DND-41 (cell line): ENCODE measurements around the gene KRTDAP.

Experiments
- ATAC-seq: fragments of 200-7000 bp; cut with Tn5 transposase; 3 replicates; pipeline ENCODE4 v1.9.1; 2021; ENCODE audit warnings: low read depth; ENCODE audit not compliant: insufficient read depth
- DNase-seq: peaks from one replicate; pipeline ENCODE4 v3.0.0-alpha.2; 2020
- H2AFZ ChIP-seq: 2 replicates; pipeline ENCODE4 v1.6.0; 2012; ENCODE audit warnings: low read depth, low read length
- H3K27ac ChIP-seq: 2 replicates; pipeline ENCODE4 v1.5.1; 2012; ENCODE audit warnings: low read length, inconsistent platforms
- H3K27me3 ChIP-seq: fragments of 200-600 bp; sonication (generic); 2 replicates; pipeline ENCODE4 v1.6.0; 2012; ENCODE audit warnings: low read length, mild to moderate bottlenecking, inconsistent platforms; ENCODE audit not compliant: insufficient read depth, poor library complexity
- H3K36me3 ChIP-seq: 2 replicates; pipeline ENCODE4 v1.5.1; 2012; ENCODE audit warnings: low read length, inconsistent platforms; ENCODE audit not compliant: insufficient read depth
- H3K4me1 ChIP-seq: 2 replicates; pipeline ENCODE4 v1.5.1; 2012; ENCODE audit warnings: mild to moderate bottlenecking, low read length; ENCODE audit not compliant: insufficient read depth
- H3K4me2 ChIP-seq: 2 replicates; pipeline ENCODE4 v1.6.0; 2012; ENCODE audit warnings: mild to moderate bottlenecking, moderate library complexity, low read length, inconsistent platforms; ENCODE audit not compliant: insufficient read depth
- H3K4me3 ChIP-seq, 2 experiments: fragments of 200-600 bp in 1 of 2; shearing (Covaris generic) in 1 of 2; 2 replicates each; pipeline ENCODE4 v1.5.1; 2012 to 2016; ENCODE audit warnings: inconsistent platforms in 2 of 2, low read length in 2 of 2, mild to moderate bottlenecking in 2 of 2, low read depth in 1 of 2, moderate library complexity in 1 of 2
- H3K79me2 ChIP-seq: 2 replicates; pipeline ENCODE4 v1.6.0; 2012; ENCODE audit warnings: low read length, inconsistent platforms; ENCODE audit not compliant: insufficient read depth
- H3K9ac ChIP-seq: 2 replicates; pipeline ENCODE4 v1.6.0; 2012; ENCODE audit warnings: low read depth, mild to moderate bottlenecking, inconsistent platforms, low read length, moderate library complexity
- H3K9me3 ChIP-seq: 2 replicates; pipeline ENCODE4 v1.5.1; 2012; ENCODE audit warnings: low read length, moderate library complexity, mild to moderate bottlenecking, inconsistent platforms; ENCODE audit not compliant: insufficient read depth, severe bottlenecking
- H4K20me1 ChIP-seq: 2 replicates; pipeline ENCODE4 v1.6.0; 2012; ENCODE audit warnings: low read length; ENCODE audit not compliant: insufficient read depth
- EZH2 ChIP-seq: IDR thresholded peaks from 3 replicates; pipeline ENCODE4 v1.6.1; 2012; ENCODE audit warnings: borderline replicate concordance, low read depth, mild to moderate bottlenecking, moderate library complexity, low read length, inconsistent platforms; ENCODE audit not compliant: severe bottlenecking
- TF ChIP-seq, protein P1 (sequence below): IDR thresholded peaks from 2 replicates; pipeline ENCODE4 v1.5.1; 2012; ENCODE audit warnings: borderline replicate concordance, low read length, moderate library complexity, mild to moderate bottlenecking; ENCODE audit not compliant: poor library complexity, severe bottlenecking; ENCODE audit errors: extremely low read depth

The KRTDAP gene

DNA sequence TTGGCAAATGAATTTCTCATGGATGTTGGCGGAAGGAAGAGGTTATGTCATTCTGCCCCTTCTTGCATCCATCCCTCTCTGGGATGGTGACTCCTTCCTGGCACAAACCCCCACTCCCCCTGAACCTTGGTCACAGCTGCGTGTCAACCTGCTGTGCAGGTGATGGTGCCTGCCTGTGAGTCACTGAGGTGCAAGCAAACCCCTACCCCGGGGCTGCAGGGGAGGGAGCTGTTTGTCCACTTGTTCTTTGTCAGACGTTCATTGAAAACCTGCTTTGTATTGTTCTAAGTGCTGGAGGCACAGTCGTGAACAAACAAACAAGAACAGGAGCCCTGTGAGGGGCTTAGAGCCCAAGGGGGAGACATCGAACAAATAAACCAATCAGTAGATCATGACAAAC is 41.0 kb upstream of the KRTDAP start:
- H3K4me3 ChIP-seq = no peak overlapping the region
- no peaks in the 10 kb centered on the region for H3K79me2 ChIP-seq
- TF ChIP-seq, protein P1, sequence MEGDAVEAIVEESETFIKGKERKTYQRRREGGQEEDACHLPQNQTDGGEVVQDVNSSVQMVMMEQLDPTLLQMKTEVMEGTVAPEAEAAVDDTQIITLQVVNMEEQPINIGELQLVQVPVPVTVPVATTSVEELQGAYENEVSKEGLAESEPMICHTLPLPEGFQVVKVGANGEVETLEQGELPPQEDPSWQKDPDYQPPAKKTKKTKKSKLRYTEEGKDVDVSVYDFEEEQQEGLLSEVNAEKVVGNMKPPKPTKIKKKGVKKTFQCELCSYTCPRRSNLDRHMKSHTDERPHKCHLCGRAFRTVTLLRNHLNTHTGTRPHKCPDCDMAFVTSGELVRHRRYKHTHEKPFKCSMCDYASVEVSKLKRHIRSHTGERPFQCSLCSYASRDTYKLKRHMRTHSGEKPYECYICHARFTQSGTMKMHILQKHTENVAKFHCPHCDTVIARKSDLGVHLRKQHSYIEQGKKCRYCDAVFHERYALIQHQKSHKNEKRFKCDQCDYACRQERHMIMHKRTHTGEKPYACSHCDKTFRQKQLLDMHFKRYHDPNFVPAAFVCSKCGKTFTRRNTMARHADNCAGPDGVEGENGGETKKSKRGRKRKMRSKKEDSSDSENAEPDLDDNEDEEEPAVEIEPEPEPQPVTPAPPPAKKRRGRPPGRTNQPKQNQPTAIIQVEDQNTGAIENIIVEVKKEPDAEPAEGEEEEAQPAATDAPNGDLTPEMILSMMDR = no peak
- TF ChIP-seq EZH2 = no peak
- DNase-seq (no peak), ATAC-seq (no peak)
- no peaks in the 10 kb centered on the region for H3K4me1 ChIP-seq
- no peaks in the 10 kb centered on the region for H4K20me1 ChIP-seq
- no peak overlapping the region for H3K9ac ChIP-seq
- H3K36me3 ChIP-seq = no peaks in the 10 kb centered on the region
- no peaks in the 10 kb centered on the region for H3K9me3 ChIP-seq
- H3K27ac ChIP-seq = no peak overlapping the region
- H3K4me2 ChIP-seq = no peak overlapping the region
- H3K27me3 ChIP-seq = no peaks in the 10 kb centered on the region
- H2AFZ ChIP-seq = no peak overlapping the region

DNA sequence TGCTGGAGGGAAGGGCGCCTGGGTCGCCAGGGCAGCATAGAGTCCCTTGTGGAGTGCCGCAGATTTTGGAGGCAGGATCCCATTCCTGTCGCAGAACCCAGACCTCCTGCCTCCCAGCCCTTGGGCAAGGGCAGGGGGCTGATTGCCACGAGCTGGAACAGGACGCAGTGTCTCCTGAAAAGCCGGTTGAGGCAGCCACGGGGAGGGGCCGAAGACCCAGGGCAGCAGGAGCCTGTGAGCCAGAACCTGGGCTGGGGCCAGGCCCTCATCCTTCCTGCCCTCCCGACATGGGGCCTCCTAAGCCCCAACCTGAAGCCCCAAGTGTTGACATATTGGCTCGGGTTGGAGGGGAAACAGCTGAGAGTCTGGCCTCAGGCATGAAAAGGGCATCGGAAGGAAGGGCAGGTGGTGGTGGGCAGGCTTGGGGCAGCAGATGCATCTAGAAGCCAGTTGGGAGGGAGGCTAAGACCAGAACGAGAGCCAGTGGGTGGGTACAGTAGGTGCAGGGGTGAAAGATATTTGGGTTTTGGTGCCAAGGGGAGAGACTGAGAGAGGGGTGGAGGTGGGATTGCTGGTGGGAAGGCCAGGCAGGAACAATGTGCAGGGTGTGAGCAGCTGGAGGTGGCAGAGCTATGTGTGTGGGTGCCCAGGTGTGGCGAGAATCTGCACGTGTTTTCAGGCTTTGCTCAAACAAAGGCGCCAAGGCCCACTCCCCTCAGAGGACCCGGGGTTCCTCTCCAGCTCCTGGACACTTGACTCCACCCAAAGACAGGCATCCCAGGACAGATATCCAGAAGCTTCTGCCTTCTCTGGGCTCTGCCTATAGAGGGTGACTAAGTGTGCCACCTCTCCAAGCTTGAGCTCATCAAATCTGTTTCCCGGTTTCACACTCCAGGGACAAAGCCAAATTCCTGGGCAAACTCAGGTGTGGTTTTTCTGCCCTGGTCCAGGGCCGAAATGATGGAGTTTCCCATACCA is 39.3 kb upstream of the KRTDAP start:
- Histone ChIP-seq H3K36me3 (no peaks in the 10 kb centered on the region), H3K4me2 (no peak overlapping the region), H3K27ac (no peak overlapping the region), H4K20me1 (no peaks in the 10 kb centered on the region), H3K27me3 (no peaks in the 10 kb centered on the region), H3K9me3 (no peaks in the 10 kb centered on the region), H3K79me2 (no peaks in the 10 kb centered on the region), H2AFZ (no peak overlapping the region), H3K4me3 (no peak overlapping the region), H3K9ac (no peak overlapping the region), H3K4me1 (no peaks in the 10 kb centered on the region)
- DNase-seq (no peak), ATAC-seq (no peak)
- no peak for TF ChIP-seq EZH2
- TF ChIP-seq, protein P1 = no peak

DNA sequence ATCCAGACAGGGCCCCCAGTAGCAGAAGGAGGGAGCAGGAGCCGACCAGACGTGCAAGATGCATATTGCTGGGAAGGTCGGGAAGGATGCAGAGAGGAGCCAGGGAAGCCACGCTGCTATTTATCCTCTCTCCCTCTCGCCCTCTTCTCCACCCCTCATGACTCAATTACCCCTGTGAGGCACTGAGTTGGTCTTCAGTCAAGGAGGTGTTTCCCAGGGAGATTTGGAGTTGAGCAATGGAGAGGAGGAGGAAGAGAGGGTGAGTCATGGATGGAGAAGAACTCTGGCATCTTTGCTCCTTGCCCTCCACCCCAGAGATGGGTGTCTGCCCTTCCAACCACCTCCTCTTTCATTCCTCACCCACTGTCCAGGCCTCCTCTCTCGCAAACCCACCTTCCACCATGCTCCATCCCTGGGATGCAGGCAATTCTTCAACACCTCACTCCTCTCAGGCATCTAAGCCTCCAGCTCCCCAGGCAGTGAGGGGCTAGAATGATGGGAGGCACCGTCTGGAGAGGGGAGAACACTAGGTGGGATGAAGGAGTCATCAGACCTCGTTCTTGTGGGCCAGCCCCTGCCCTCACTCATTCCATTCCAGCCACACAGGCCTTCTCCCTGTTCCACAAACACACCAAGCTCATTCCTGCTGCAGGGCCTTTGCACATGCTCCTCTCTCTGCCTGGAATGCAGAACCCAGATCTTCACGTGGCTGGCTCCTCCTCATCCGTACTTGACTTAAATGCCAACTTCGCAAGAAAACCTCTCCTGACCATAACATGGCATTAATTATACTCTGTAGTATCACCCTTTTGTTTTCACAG is 38.2 kb upstream of the KRTDAP start, which contains the start of gene SBSN:
SBSN (minus strand) TSS at position 94 of the 821 bp plus-strand sequence; CDS start at position 64, 30 bp downstream.
- no peaks in the 10 kb centered on the region for H3K79me2 ChIP-seq
- H3K4me1 ChIP-seq = no peaks in the 10 kb centered on the region
- no peak within 1 kb of the TSS for H3K27ac ChIP-seq
- H3K4me3 ChIP-seq = no peak within 1 kb of the TSS
- no peak within 1 kb of the TSS for H3K4me2 ChIP-seq
- TF ChIP-seq EZH2 = no peak
- TF ChIP-seq, protein P1 = no peak
- H3K9ac ChIP-seq = no peak within 1 kb of the TSS
- H3K27me3 ChIP-seq = no peaks in the 10 kb centered on the region
- no peaks in the 10 kb centered on the region for H3K9me3 ChIP-seq
- H4K20me1 ChIP-seq = no peaks in the 10 kb centered on the region
- no peak within 1 kb of the TSS for H2AFZ ChIP-seq
- H3K36me3 ChIP-seq = no peaks in the 10 kb centered on the region
- ATAC-seq (no peak), DNase-seq (no peak)
